Spinal cord (tissue), 10 donors: ENCODE measurements around the gene DHRS11. TPM values are rescaled to one million over a fixed set of nuclear protein-coding genes. Genes with fewer than 3 reads are reported as not detected.
"Not testable (repeated sequence)": the region's sequence is repeated elsewhere in the genome, so short reads cannot be mapped to it uniquely, and the experiment has no call there.

ENCODE experiments used
- DNase-seq, 6 donors: peaks; one replicate each; pipeline versions ENCODE4 v3.0.0 to v3.0.0-alpha.2; 2013 to 2015; ENCODE audit warnings: low spot score in 6 of 6, low read depth in 4 of 6
- H3K27ac ChIP-seq: one replicate; pipeline ENCODE4 v1.5.1; 2013; ENCODE audit warnings: low read depth, low read length, control low read depth
- H3K27me3 ChIP-seq: one replicate; pipeline ENCODE4 v1.6.1; 2013; ENCODE audit warnings: low read length; ENCODE audit not compliant: control insufficient read depth, insufficient read depth
- H3K36me3 ChIP-seq: one replicate; pipeline ENCODE4 v1.6.1; 2013; ENCODE audit warnings: low read length; ENCODE audit not compliant: control insufficient read depth, insufficient read depth
- H3K4me1 ChIP-seq: one replicate; pipeline ENCODE4 v1.6.1; 2013; ENCODE audit warnings: low read length; ENCODE audit not compliant: control insufficient read depth, insufficient read depth
- H3K4me3 ChIP-seq: one replicate; pipeline ENCODE4 v1.5.1; 2013; ENCODE audit warnings: low read depth, low read length, control low read depth
- H3K9me3 ChIP-seq: one replicate; pipeline ENCODE4 v1.6.1; 2013; ENCODE audit warnings: low read length; ENCODE audit not compliant: control insufficient read depth, insufficient read depth
- WGBS: methylation state at CpG from one replicate; pipeline ENCODE4 v1.1.5; 2013; ENCODE audit warnings: missing lambda C conversion rate; ENCODE audit not compliant: insufficient coverage; 5-methylcytosine and 5-hydroxymethylcytosine counted together
- polyA plus RNA-seq, 2 donors: library from polyadenylated mRNA; unstranded; fragments of 120-200 nt; gene quantifications; one replicate each; pipeline ENCODE4 v1.2.1, GENCODE V29; 2013; ENCODE audit not compliant: insufficient read length in 2 of 2
- total RNA-seq, 2 donors: library from RNA; depleted of rRNA in 1 of 2; stranded (reverse); fragments of 120-200 nt in 1 of 2; fragments of >200 nt in 1 of 2; gene quantifications; one replicate each; pipeline versions ENCODE4 v1.2.3 to v1.2.4, GENCODE V29; 2013 to 2014
- donor health status: healthy.

The DHRS11 gene
- total and polyA plus RNA-seq, 4 donors = 6.0 to 24.5 (median 15.0) TPM

DNA sequence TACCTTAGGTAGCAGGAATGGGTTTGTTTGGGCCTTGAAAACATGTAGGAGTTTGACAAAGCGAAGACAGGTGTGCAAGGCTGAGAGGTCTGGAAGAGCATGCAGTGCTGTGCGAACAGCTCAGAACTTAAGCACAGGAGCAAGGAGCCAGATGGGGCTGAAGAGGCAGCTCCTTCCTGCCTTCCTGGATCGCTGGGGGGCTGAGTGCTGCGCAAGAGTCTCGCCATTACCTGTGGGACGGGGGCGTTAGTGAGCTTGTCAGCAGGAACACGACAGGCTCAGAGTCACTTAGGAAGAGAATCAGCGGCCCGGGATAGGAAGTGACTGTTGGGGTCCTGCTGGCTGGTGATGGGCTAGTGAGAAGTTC, 9.2 kb downstream of the DHRS11 start:
- no peaks in the 10 kb centered on the region for H3K9me3 ChIP-seq
- 14% methylated on average over 10 of the region's 10 CpGs for WGBS
- peaks cover 22% of the 10 kb centered on the region for H3K4me1 ChIP-seq
- DNase-seq = no peak
- H3K4me3 ChIP-seq = peak overlapping the region; percentile 87
- H3K36me3 ChIP-seq = peaks cover 35% of the 10 kb centered on the region
- H3K27ac ChIP-seq = peak overlapping the region; percentile 64
- H3K27me3 ChIP-seq = no peaks in the 10 kb centered on the region

DNA sequence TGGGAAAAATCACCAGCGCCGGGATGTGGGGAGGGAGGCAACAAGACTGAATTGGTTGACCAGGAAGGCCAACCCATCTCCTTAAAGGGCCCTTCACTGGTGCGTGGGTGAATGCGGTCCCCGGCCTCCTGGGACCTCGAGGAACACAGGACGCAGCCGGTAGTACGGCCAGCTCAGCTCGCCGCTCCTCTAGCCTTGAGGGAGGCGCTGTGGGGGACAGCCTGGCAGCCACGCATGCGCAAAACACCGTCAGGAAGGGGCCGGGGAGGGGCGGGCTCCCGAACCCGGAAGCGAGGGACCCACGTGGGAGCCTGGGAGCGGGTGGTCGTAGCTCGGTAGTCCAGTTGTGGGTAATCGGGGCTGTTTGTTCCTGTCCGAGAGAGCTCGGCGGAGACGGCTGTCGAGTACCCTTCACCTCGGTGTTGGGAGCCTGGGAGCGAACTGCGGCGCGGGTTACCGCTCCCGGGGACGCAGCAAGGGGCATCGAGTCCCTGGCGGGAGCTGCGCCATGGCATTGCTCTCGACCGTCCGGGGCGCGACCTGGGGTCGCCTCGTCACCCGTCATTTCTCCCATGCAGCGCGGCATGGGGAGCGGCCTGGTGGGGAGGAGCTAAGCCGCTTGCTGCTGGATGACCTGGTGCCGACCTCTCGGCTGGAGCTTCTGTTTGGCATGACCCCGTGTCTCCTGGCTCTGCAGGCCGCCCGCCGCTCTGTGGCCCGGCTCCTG, 9.8 kb downstream of the DHRS11 start, which contains the start of gene MRM1:
TSS of gene MRM1 (plus strand) at position 281 of the 727 bp plus-strand sequence. CDS start at position 509, 228 bp downstream.
- H3K4me1 ChIP-seq = peaks cover 22% of the 10 kb centered on the region
- H3K9me3 ChIP-seq = no peaks in the 10 kb centered on the region
- H3K4me3 ChIP-seq = peak within 1 kb of the TSS; percentile 87
- H3K27me3 ChIP-seq = no peaks in the 10 kb centered on the region
- WGBS = 0% methylated on average over 60 of the region's 60 CpGs
- DNase-seq = peak; percentile 79 to 98 (median 88)
- peaks cover 35% of the 10 kb centered on the region for H3K36me3 ChIP-seq
- peak within 1 kb of the TSS; percentile 64 for H3K27ac ChIP-seq

DNA sequence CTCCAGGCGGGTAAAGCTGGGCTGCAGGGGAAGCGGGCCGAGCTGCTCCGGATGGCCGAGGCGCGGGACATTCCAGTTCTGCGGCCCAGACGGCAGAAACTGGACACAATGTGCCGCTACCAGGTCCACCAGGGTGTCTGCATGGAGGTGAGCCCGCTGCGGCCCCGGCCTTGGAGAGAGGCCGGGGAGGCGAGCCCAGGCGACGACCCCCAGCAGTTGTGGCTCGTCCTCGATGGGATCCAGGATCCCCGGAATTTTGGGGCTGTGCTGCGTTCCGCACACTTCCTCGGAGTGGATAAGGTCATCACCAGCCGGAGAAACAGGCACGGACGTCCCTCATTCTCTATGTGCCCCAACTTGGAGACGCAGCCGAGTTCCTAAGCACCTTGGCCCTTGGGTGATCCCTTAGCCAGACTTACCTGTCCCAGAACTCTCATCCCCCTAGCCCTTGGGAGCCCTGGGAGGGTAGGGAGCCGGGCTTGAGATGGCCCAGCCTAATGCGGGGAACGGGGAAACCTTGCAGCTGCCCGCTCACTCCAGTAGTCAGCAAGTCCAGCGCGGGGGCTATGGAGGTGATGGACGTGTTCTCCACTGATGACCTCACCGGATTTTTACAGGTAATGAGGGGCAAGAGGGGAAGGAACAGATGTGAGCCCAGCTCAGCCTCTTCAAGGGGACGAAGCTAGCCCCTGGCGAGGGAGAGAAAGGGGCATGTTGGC, 10.5 kb downstream of the DHRS11 start:
- H3K9me3 ChIP-seq = no peaks in the 10 kb centered on the region
- 3% methylated on average over 34 of the region's 38 CpGs for WGBS
- DNase-seq = no peak
- H3K27me3 ChIP-seq = no peaks in the 10 kb centered on the region
- H3K4me1 ChIP-seq = peaks cover 22% of the 10 kb centered on the region
- H3K4me3 ChIP-seq = peak overlapping the region; percentile 87
- peaks cover 29% of the 10 kb centered on the region for H3K36me3 ChIP-seq
- H3K27ac ChIP-seq = no peak overlapping the region

GRCh38 chr17:36602924-36603384, 11.3 kb downstream of the DHRS11 start:
- peak in 3 of 6 donors; percentile 50 to 92 (median 77) for DNase-seq
- H3K4me1 ChIP-seq = peaks cover 22% of the 10 kb centered on the region
- H3K4me3 ChIP-seq = peak overlapping the region; percentile 87
- H3K9me3 ChIP-seq = no peaks in the 10 kb centered on the region
- H3K27me3 ChIP-seq = no peaks in the 10 kb centered on the region
- no CpG with 5 or more reads among the region's 5 CpGs for WGBS
- H3K27ac ChIP-seq = no peak overlapping the region
- peaks cover 29% of the 10 kb centered on the region for H3K36me3 ChIP-seq

DNA sequence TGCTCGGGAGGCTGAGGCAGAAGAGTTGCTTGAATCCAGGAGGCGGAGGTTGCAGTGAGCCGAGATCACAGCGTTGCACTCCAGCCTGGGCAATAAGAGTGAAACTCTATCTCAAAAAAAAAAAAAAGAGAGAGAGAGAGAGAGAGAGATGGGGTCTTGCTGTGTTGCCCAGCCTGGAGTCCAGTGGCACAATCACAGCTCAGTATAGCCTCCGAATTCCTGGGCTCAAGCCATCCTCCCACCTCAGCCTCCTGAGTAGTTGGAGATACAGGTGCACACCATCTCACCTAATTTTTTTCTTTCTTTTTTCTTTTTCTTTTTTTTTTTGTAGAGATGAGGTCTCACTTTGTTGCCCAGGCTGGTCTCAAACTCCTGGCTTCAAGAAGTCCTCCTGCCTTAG, 13.3 kb downstream of the DHRS11 start:
- not testable (repeated sequence) for H3K27ac ChIP-seq, DNase-seq, H3K27me3 ChIP-seq, H3K4me3 ChIP-seq, H3K9me3 ChIP-seq
- Histone ChIP-seq H3K36me3 (peaks cover 15% of the 10 kb centered on the region), H3K4me1 (peaks cover 30% of the 10 kb centered on the region)
- no CpG with 5 or more reads among the region's 5 CpGs for WGBS

GRCh38 chr17:36608280-36608679, 16.6 kb downstream of the DHRS11 start:
- 94% methylated on average over 7 of the region's 7 CpGs for WGBS
- Histone ChIP-seq H3K4me3 (no peak overlapping the region), H3K36me3 (peaks cover 15% of the 10 kb centered on the region)

DNA sequence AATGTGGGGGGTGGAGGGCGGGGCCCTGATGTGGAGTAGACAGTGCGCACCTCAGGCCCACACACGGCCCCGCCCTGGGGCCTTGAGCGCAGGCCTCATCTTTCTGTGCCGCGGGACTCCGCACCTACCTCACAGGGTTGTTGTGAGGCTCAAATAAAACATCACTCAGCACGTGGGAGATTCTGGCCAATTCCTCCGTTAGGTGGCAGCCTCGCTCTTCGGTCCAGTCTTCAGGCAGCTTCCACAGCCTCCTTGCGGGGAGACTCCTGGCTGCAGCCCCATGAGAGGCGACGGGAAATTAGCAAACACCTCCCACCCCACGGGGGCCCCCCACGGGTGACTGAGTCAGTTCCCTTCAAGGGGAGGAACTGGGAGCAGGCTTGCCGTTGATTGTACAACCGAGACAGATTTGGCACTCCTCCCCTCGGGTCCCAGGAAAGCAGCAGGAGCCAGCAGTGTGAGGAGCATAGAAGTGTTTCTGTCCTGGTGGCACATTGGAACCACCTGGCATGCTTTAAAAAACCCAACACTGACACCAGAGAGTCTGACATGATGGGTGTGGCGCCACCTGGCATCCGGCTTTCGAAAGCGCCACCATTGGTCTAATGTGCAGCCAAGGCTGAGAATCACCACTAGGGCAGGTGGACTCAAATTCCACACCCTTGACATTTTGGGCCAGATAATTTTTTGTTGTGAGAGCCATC, 17.3 kb downstream of the DHRS11 start:
- H3K27me3 ChIP-seq = no peaks in the 10 kb centered on the region
- no peak overlapping the region for H3K27ac ChIP-seq
- no peaks in the 10 kb centered on the region for H3K9me3 ChIP-seq
- DNase-seq = peak in 3 of 6 donors; percentile 46 to 93 (median 82)
- peaks cover 15% of the 10 kb centered on the region for H3K4me1 ChIP-seq
- no peak overlapping the region for H3K4me3 ChIP-seq
- 39% methylated on average over 23 of the region's 24 CpGs for WGBS
- H3K36me3 ChIP-seq = peaks cover 14% of the 10 kb centered on the region

More at GRCh38 chr17:36608280-36608679, 16.6 kb downstream of the DHRS11 start:
- no peak for DNase-seq
- Histone ChIP-seq H3K9me3 (no peaks in the 10 kb centered on the region), H3K27me3 (no peaks in the 10 kb centered on the region), H3K4me1 (peaks cover 12% of the 10 kb centered on the region), H3K27ac (no peak overlapping the region)

- no peak overlapping the region for H3K4me3 ChIP-seq
- no peaks in the 10 kb centered on the region for H3K9me3 ChIP-seq
- H3K27ac ChIP-seq = no peak overlapping the region
- no peaks in the 10 kb centered on the region for H3K27me3 ChIP-seq
- 57% methylated on average over 3 of the region's 7 CpGs for WGBS
- peaks cover 15% of the 10 kb centered on the region for H3K4me1 ChIP-seq
- H3K36me3 ChIP-seq = peaks cover 12% of the 10 kb centered on the region
- no peak for DNase-seq
Observed at GRCh38 chr17:36609498-36609862, 17.8 kb downstream of the DHRS11 start.

GRCh38 chr17:36610474-36610873, 18.8 kb downstream of the DHRS11 start:
- no peak overlapping the region for H3K27ac ChIP-seq
- H3K4me1 ChIP-seq = peaks cover 15% of the 10 kb centered on the region
- WGBS = 84% methylated on average over 4 of the region's 6 CpGs
- H3K36me3 ChIP-seq = peaks cover 12% of the 10 kb centered on the region
- no peak overlapping the region for H3K4me3 ChIP-seq
- DNase-seq = no peak
- H3K9me3 ChIP-seq = no peaks in the 10 kb centered on the region
- no peaks in the 10 kb centered on the region for H3K27me3 ChIP-seq
